ENCODE data around the gene SUMO1.

Gene SUMO1

GRCh38 chr2:202184557-202184956, 53.8 kb downstream of the SUMO1 start:
- no peak overlapping the region for H3K4me3 ChIP-seq (ENCODE audit: low read depth, low read length)
- TF ChIP-seq CTCF (IDR thresholded peaks at IDR 0.05; ENCODE audit: insufficient read depth, low read depth, low read length, missing control alignments): no peak
- DNase-seq (ENCODE audit: low read depth): no peak

- H3K4me3 ChIP-seq (ENCODE audit: low read depth, low read length): no peak overlapping the region
- DNase-seq (ENCODE audit: low read depth): peak; percentile 69
- peak; percentile 74 for TF ChIP-seq CTCF (IDR thresholded peaks at IDR 0.05; ENCODE audit: insufficient read depth, low read depth, low read length, missing control alignments)
These were observed 59.9 kb downstream of the SUMO1 start for GRCh38 chr2:202178346-202178958.

- TF ChIP-seq CTCF (IDR thresholded peaks at IDR 0.05; ENCODE audit: insufficient read depth, low read depth, low read length, missing control alignments): no peak
- DNase-seq (ENCODE audit: low read depth): peak; percentile 51
- no peak overlapping the region for H3K4me3 ChIP-seq (ENCODE audit: low read depth, low read length)
These were observed 65.8 kb downstream of the SUMO1 start for GRCh38 chr2:202172439-202173211.

- no peak for DNase-seq (ENCODE audit: low read depth)
- TF ChIP-seq CTCF (IDR thresholded peaks at IDR 0.05; ENCODE audit: insufficient read depth, low read depth, low read length, missing control alignments): no peak
- H3K4me3 ChIP-seq (ENCODE audit: low read depth, low read length): no peak overlapping the region
These were observed 67.1 kb downstream of the SUMO1 start for GRCh38 chr2:202171241-202171825.

GRCh38 chr2:202169832-202170424, 68.5 kb downstream of the SUMO1 start:
- no peak for DNase-seq (ENCODE audit: low read depth)
- no peak for TF ChIP-seq CTCF (IDR thresholded peaks at IDR 0.05; ENCODE audit: insufficient read depth, low read depth, low read length, missing control alignments)
- H3K4me3 ChIP-seq (ENCODE audit: low read depth, low read length): no peak overlapping the region

- no peak for TF ChIP-seq CTCF (IDR thresholded peaks at IDR 0.05; ENCODE audit: insufficient read depth, low read depth, low read length, missing control alignments)
- no peak overlapping the region for H3K4me3 ChIP-seq (ENCODE audit: low read depth, low read length)
- no peak for DNase-seq (ENCODE audit: low read depth)
These were observed 69.3 kb downstream of the SUMO1 start for GRCh38 chr2:202169131-202169530.

Data from GM12865 (cell line).